Epithelial cell of esophagus (primary cell): ENCODE data around the gene EXOC7.

Experiments
- DNase-seq: peaks from one replicate; pipeline ENCODE4 v3.0.0; 2010; ENCODE audit warnings: low read depth
- H3K4me3 ChIP-seq: 2 replicates; pipeline ENCODE4 v1.5.1; 2011; ENCODE audit warnings: mild to moderate bottlenecking, low read length, control low read depth
- CTCF ChIP-seq: IDR thresholded peaks from 2 replicates; pipeline ENCODE4 v1.5.1; 2011; ENCODE audit warnings: low read depth, mild to moderate bottlenecking, low read length, control low read depth, inconsistent platforms; ENCODE audit not compliant: insufficient read depth; ENCODE audit errors: missing control alignments

The EXOC7 gene

GRCh38 chr17:76097716-76098295 is 5.8 kb downstream of the EXOC7 start:
- H3K4me3 ChIP-seq: no peak overlapping the region
- DNase-seq: no peak
- TF ChIP-seq CTCF: no peak

- no peak for DNase-seq
- no peak for TF ChIP-seq CTCF
- no peak overlapping the region for H3K4me3 ChIP-seq
Measured at GRCh38 chr17:76095943-76096342, 7.6 kb downstream of the EXOC7 start.

GRCh38 chr17:76094046-76094445 is 9.5 kb downstream of the EXOC7 start:
- DNase-seq: no peak
- H3K4me3 ChIP-seq: no peak overlapping the region
- no peak for TF ChIP-seq CTCF

GRCh38 chr17:76092526-76093413 is 10.8 kb downstream of the EXOC7 start:
- no peak for TF ChIP-seq CTCF
- DNase-seq: no peak
- H3K4me3 ChIP-seq: no peak overlapping the region

GRCh38 chr17:76091526-76092286 is 11.9 kb downstream of the EXOC7 start:
- no peak for TF ChIP-seq CTCF
- no peak for DNase-seq
- H3K4me3 ChIP-seq: no peak overlapping the region

GRCh38 chr17:76090517-76091129 is 13.0 kb downstream of the EXOC7 start:
- no peak overlapping the region for H3K4me3 ChIP-seq
- DNase-seq: no peak
- no peak for TF ChIP-seq CTCF
